ENCODE data around the gene SELENOI.

GRCh38 chr2:26351375-26352090 lies 5.6 kb downstream of the SELENOI start:
- no peak for TF ChIP-seq POLR2AphosphoS5 (IDR thresholded peaks at IDR 0.05; ENCODE audit: borderline replicate concordance, low read depth, low read length)
- no peak for TF ChIP-seq EZH2 (IDR thresholded peaks at IDR 0.05)
- TF ChIP-seq FOXP2 (optimal IDR thresholded peaks at IDR 0.05; ENCODE audit: control extremely low read depth, extremely low read length, insufficient read depth): no peak

All from SK-N-MC (cell line).